HEK293 (cell line): ENCODE data around the gene SMIM27.

Experiments used
- CTCF ChIA-PET: fragments of 350-600 bp; formaldehyde crosslinking; extraction: SDS; loops from one replicate; lab custom pipeline; 2021; ENCODE audit warnings: antibody characterized with exemption; lab: Yijun Ruan, JAX
- POLR2A ChIA-PET: fragments of 300-600 bp; formaldehyde crosslinking; extraction: SDS; loops from one replicate; lab custom pipeline; 2020; ENCODE audit warnings: antibody characterized with exemption, inconsistent platforms; lab: Yijun Ruan, JAX
- H3K27ac ChIP-seq: fragments of 200-500 bp; sonication (Bioruptor generic); 2 replicates; pipeline ENCODE4 v1.5.1; 2014; ENCODE audit warnings: low read depth, low read length, control low read depth, inconsistent platforms; ENCODE audit errors: extremely low read depth
- H3K36me3 ChIP-seq, 2 experiments: fragments of 200-500 bp in 1 of 2; sonication (Bioruptor generic) in 1 of 2; 1 replicate in 1 of 2; 2 replicates in 1 of 2; pipeline ENCODE4 v1.5.1; 2014 to 2017; ENCODE audit warnings: inconsistent platforms in 2 of 2, low read length in 2 of 2; ENCODE audit not compliant: control insufficient read depth in 2 of 2, insufficient read depth in 1 of 2
- H3K4me1 ChIP-seq: fragments of 200-500 bp; sonication (Bioruptor generic); 2 replicates; pipeline ENCODE4 v1.5.1; 2014; ENCODE audit warnings: mild to moderate bottlenecking, low read length, inconsistent platforms; ENCODE audit not compliant: control insufficient read depth, insufficient read depth
- H3K4me3 ChIP-seq: 2 replicates; pipeline ENCODE4 v1.5.1; 2011; ENCODE audit warnings: low read depth, mild to moderate bottlenecking, control low read depth, low read length, moderate library complexity
- H3K9me3 ChIP-seq: fragments of 200-500 bp; sonication (Bioruptor generic); 2 replicates; pipeline ENCODE4 v1.5.1; 2014; ENCODE audit warnings: low read depth, low read length, inconsistent platforms; ENCODE audit not compliant: control insufficient read depth, insufficient read depth
- ATF2 ChIP-seq: fragments of 450-650 bp; formaldehyde crosslinking; IDR thresholded peaks from 2 replicates; pipeline ENCODE4 v1.5.1; 2016; ENCODE audit warnings: missing biosample characterization, missing genetic modification characterization, low read depth
- CTCF ChIP-seq: fragments of 450-650 bp; formaldehyde crosslinking; IDR thresholded peaks from 2 replicates; pipeline ENCODE4 v1.5.1; 2016; ENCODE audit warnings: missing biosample characterization, missing genetic modification characterization
- KLF16 ChIP-seq: fragments of 450-650 bp; formaldehyde crosslinking; IDR thresholded peaks from 2 replicates; pipeline ENCODE4 v1.5.1; 2017; ENCODE audit warnings: missing biosample characterization, missing genetic modification characterization
- KLF9 ChIP-seq: fragments of 450-650 bp; formaldehyde crosslinking; IDR thresholded peaks from 2 replicates; pipeline ENCODE4 v1.5.1; 2016; ENCODE audit warnings: missing biosample characterization, missing genetic modification characterization, low read depth
- MYNN ChIP-seq: fragments of 450-650 bp; formaldehyde crosslinking; IDR thresholded peaks from 2 replicates; pipeline ENCODE4 v1.5.1; 2016; ENCODE audit warnings: missing biosample characterization, missing genetic modification characterization, borderline replicate concordance
- PRDM10 ChIP-seq: fragments of 450-650 bp; formaldehyde crosslinking; IDR thresholded peaks from 2 replicates; pipeline ENCODE4 v1.5.1; 2016; ENCODE audit warnings: missing biosample characterization, missing genetic modification characterization
- PRDM6 ChIP-seq: fragments of 450-650 bp; formaldehyde crosslinking; IDR thresholded peaks from 2 replicates; pipeline ENCODE4 v1.5.1; 2017; ENCODE audit warnings: missing biosample characterization, missing genetic modification characterization
- REPIN1 ChIP-seq: fragments of 450-650 bp; formaldehyde crosslinking; IDR thresholded peaks from 2 replicates; pipeline ENCODE4 v1.5.1; 2017; ENCODE audit warnings: missing biosample characterization, missing genetic modification characterization, low read depth
- SP2 ChIP-seq: fragments of 450-650 bp; formaldehyde crosslinking; IDR thresholded peaks from 2 replicates; pipeline ENCODE4 v1.5.1; 2016; ENCODE audit warnings: missing biosample characterization, missing genetic modification characterization
- ZBTB17 ChIP-seq: fragments of 450-650 bp; formaldehyde crosslinking; IDR thresholded peaks from 2 replicates; pipeline ENCODE4 v1.5.1; 2016; ENCODE audit warnings: missing biosample characterization, missing genetic modification characterization
- ZBTB20 ChIP-seq: fragments of 450-650 bp; formaldehyde crosslinking; IDR thresholded peaks from 2 replicates; pipeline ENCODE4 v1.5.1; 2016; ENCODE audit warnings: missing biosample characterization, missing genetic modification characterization
- ZFP3 ChIP-seq: fragments of 450-650 bp; formaldehyde crosslinking; IDR thresholded peaks from 2 replicates; pipeline ENCODE4 v1.5.1; 2016; ENCODE audit warnings: low read depth, missing biosample characterization, missing genetic modification characterization
- ZNF274 ChIP-seq, 2 experiments: fragments of 200-500 bp in 1 of 2; fragments of 450-650 bp in 1 of 2; sonication (Bioruptor generic) in 1 of 2; formaldehyde crosslinking in 1 of 2; IDR thresholded peaks; 2 replicates each; pipeline versions ENCODE4 v1.5.1 to v1.6.1; 2014 to 2016; ENCODE audit warnings: borderline replicate concordance in 1 of 2, inconsistent platforms in 1 of 2, low read length in 1 of 2, missing biosample characterization in 1 of 2, missing genetic modification characterization in 1 of 2
- ZNF354C ChIP-seq: fragments of 450-650 bp; formaldehyde crosslinking; IDR thresholded peaks from 2 replicates; pipeline ENCODE4 v1.5.1; 2016; ENCODE audit warnings: missing biosample characterization, missing genetic modification characterization, low read depth, borderline replicate concordance
- ZNF571 ChIP-seq: fragments of 450-650 bp; formaldehyde crosslinking; IDR thresholded peaks from 2 replicates; pipeline ENCODE4 v1.5.0; 2017; ENCODE audit warnings: missing biosample characterization, missing genetic modification characterization
- ZNF677 ChIP-seq: fragments of 450-650 bp; IDR thresholded peaks from 2 replicates; pipeline ENCODE4 v1.5.0; 2018; ENCODE audit warnings: missing biosample characterization, mild to moderate bottlenecking, missing genetic modification characterization, moderate library complexity
- ZSCAN16 ChIP-seq: fragments of 450-650 bp; formaldehyde crosslinking; IDR thresholded peaks from 2 replicates; pipeline ENCODE4 v1.5.1; 2016; ENCODE audit warnings: missing biosample characterization, missing genetic modification characterization

The SMIM27 gene

GRCh38 chr9:32554591-32554990, 2.5 kb downstream of the SMIM27 start:
- no peak for TF ChIP-seq ZFP3 (tag by site-specific recombination)
- no peak for TF ChIP-seq REPIN1 (tag by site-specific recombination)
- no peak for TF ChIP-seq KLF16 (tag by site-specific recombination)
- no peak for TF ChIP-seq ZBTB20
- TF ChIP-seq PRDM10 (tag by site-specific recombination): no peak
- TF ChIP-seq PRDM6 (tag by site-specific recombination): no peak
- TF ChIP-seq SP2 (tag by site-specific recombination): no peak
- no peak for TF ChIP-seq MYNN (tag by site-specific recombination)
- TF ChIP-seq ATF2: no peak
- no peak for TF ChIP-seq ZSCAN16
- no peak for TF ChIP-seq ZNF677
- no peak for TF ChIP-seq CTCF (tag by site-specific recombination)
- no peak for TF ChIP-seq ZNF571 (tag by site-specific recombination)
- no peak for TF ChIP-seq KLF9 (tag by site-specific recombination)
- TF ChIP-seq ZBTB17 (tag by site-specific recombination): no peak
- TF ChIP-seq ZNF354C (tag by site-specific recombination): no peak
- no peak for TF ChIP-seq ZNF274 (IDR thresholded peaks at IDR 0.05; ENCODE audit: low read length)
- no peak for TF ChIP-seq ZNF274 (tag by site-specific recombination; IDR thresholded peaks at IDR 0.05; ENCODE audit: borderline replicate concordance)
- H3K9me3 ChIP-seq: no peaks in the 10 kb centered on the region
- ChIA-PET POLR2A (interaction anchor here (0.8 kb wide), 1 partner anchor 29 kb away, joined by 3 read pairs; no protein-coding TSS in a partner anchor), CTCF (interaction anchor here (1.5 to 1.9 kb wide), 3 partner anchors 25 to 175 kb away, joined by 5 to 7 read pairs (median 6); partner anchors contain the start of gene RIGI)
- H3K27ac ChIP-seq: no peak overlapping the region
- peaks cover 0 to 3% of the 10 kb centered on the region in 2 experiments; a peak in 2 of 3 replicates for H3K36me3 ChIP-seq
- H3K4me1 ChIP-seq: 0 out of 2 replicates have a peak, but pooled peaks cover 4% of the 10 kb centered on the region
- no peak overlapping the region for H3K4me3 ChIP-seq
